DOHH2 (cell line): ENCODE data around the gene ZDHHC19.
"Not testable (repeated sequence)": the region's sequence is repeated elsewhere in the genome, so short reads cannot be mapped to it uniquely, and the experiment has no call there.

Source experiments
- CTCF ChIP-seq: fragments of 200-600 bp; sonication (generic); IDR thresholded peaks from one replicate; pipeline ENCODE4 v1.5.1; 2014; ENCODE audit warnings: antibody characterized with exemption, mild to moderate bottlenecking, low read depth, low read length; ENCODE audit not compliant: poor library complexity, severe bottlenecking
- EZH2phosphoT487 ChIP-seq: fragments of 200-600 bp; sonication (generic); IDR thresholded peaks from 2 replicates; pipeline ENCODE4 v1.6.1; 2017; ENCODE audit warnings: borderline replicate concordance, mild to moderate bottlenecking, antibody characterized with exemption, low read length, moderate library complexity, mixed read lengths

GRCh38 chr3:196244166-196244565 is 33.0 kb upstream of the ZDHHC19 start:
- TF ChIP-seq CTCF, EZH2phosphoT487: not testable (repeated sequence)
